Measurements from ENCODE around the gene ERC2. TPM values are rescaled to one million over a fixed set of nuclear protein-coding genes. Genes with fewer than 3 reads are reported as not detected.
"Not testable (repeated sequence)": the region's sequence is repeated elsewhere in the genome, so short reads cannot be mapped to it uniquely, and the experiment has no call there.

The ERC2 gene
- total RNA-seq, 2 donors from 2014 or later: 1.2 TPM; not detected in 1

DNA sequence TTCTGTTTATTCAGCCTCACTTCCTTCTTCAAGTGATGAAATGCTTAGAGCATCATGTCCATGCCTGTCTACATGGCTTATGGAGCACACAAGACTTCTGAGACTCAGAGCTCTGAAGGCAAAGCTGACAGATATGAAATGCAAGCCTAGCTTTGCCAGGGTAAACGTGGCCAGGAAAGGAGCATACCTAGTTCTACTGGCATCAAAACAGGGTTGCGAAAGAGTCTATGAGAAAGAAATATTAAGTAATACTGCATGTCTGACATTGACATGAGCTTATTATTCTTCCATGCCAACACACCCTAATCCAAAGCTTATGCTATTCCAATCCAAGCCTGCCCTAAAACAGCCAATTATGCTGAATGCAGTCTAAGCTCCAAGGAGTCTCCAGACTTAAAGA is 391.5 kb downstream of the ERC2 start:
- no peak for ATAC-seq (ENCODE audit: insufficient number of reproducible peaks, low FRiP score, low read depth)
- Histone ChIP-seq H3K27me3 (replicated peaks; ENCODE audit: insufficient read depth) (no peaks in the 10 kb centered on the region), H3K4me1 (ENCODE audit: control insufficient read depth in 1 of 2, low read depth in 2 of 2) (no peaks in the 10 kb centered on the region), H3K27ac (no peak overlapping the region), H3K36me3 (no peaks in the 10 kb centered on the region), H3K4me3 (no peak overlapping the region), H3K9me3 (no peaks in the 10 kb centered on the region)
- TF ChIP-seq, protein P1, sequence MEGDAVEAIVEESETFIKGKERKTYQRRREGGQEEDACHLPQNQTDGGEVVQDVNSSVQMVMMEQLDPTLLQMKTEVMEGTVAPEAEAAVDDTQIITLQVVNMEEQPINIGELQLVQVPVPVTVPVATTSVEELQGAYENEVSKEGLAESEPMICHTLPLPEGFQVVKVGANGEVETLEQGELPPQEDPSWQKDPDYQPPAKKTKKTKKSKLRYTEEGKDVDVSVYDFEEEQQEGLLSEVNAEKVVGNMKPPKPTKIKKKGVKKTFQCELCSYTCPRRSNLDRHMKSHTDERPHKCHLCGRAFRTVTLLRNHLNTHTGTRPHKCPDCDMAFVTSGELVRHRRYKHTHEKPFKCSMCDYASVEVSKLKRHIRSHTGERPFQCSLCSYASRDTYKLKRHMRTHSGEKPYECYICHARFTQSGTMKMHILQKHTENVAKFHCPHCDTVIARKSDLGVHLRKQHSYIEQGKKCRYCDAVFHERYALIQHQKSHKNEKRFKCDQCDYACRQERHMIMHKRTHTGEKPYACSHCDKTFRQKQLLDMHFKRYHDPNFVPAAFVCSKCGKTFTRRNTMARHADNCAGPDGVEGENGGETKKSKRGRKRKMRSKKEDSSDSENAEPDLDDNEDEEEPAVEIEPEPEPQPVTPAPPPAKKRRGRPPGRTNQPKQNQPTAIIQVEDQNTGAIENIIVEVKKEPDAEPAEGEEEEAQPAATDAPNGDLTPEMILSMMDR (IDR thresholded peaks at IDR 0.05): no peak
- no peak for DNase-seq (ENCODE audit: low spot score)

GRCh38 chr3:56075089-56075488 is 393.2 kb downstream of the ERC2 start:
- Histone ChIP-seq H3K4me1 (ENCODE audit: control insufficient read depth in 1 of 2, low read depth in 2 of 2) (no peaks in the 10 kb centered on the region), H3K27ac (no peak overlapping the region), H3K36me3 (no peaks in the 10 kb centered on the region), H3K27me3 (replicated peaks; ENCODE audit: insufficient read depth) (no peaks in the 10 kb centered on the region), H3K9me3 (no peaks in the 10 kb centered on the region), H3K4me3 (no peak overlapping the region)
- ATAC-seq (ENCODE audit: insufficient number of reproducible peaks, low FRiP score, low read depth) (no peak), DNase-seq (ENCODE audit: low spot score) (no peak)
- TF ChIP-seq, protein P1 (IDR thresholded peaks at IDR 0.05): no peak

DNA sequence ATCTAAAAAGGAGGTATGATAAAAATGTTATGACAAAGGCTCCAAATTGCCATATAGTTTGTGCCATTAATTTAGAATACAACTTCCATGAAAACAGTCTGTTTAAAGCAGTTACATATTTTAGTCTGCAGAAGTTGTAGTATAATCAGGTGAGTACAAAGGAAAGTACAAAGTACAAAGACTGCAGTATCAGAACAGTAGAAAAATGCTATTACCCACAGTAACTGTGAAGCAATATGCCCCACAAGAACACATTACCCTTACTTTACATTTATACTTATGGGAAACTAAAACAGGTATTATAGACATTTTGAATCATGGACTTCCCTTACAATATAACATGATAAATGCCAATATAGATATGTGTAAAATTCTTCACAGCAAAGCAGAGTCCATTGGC is 398.5 kb downstream of the ERC2 start:
- Histone ChIP-seq H3K36me3 (no peaks in the 10 kb centered on the region), H3K4me1 (ENCODE audit: control insufficient read depth in 1 of 2, low read depth in 2 of 2) (no peaks in the 10 kb centered on the region), H3K4me3 (no peak overlapping the region), H3K9me3 (no peaks in the 10 kb centered on the region), H3K27ac (no peak overlapping the region), H3K27me3 (replicated peaks; ENCODE audit: insufficient read depth) (no peaks in the 10 kb centered on the region)
- no peak for DNase-seq (ENCODE audit: low spot score)
- TF ChIP-seq, protein P1 (IDR thresholded peaks at IDR 0.05): no peak
- no peak for ATAC-seq (ENCODE audit: insufficient number of reproducible peaks, low FRiP score, low read depth)

DNA sequence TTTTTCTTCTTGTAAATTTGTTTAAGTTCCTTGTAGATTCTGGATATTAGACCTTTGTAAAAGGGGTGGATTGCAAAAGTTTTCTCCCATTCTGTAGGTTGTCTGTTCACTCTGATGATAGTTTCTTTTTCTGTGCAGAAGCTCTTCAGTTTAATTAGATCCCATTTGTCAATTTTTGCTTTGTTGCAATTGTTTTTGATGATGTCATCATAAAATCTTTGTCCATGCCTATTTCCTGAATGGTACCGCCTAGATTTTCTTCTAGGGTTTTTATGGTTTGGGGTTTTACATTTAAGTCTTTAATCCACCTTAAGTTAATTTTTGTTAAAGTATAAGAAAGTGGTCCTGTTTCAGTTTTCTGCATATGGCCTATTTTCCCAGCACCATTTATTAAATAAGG is 401.9 kb downstream of the ERC2 start:
- H3K27ac ChIP-seq; H3K9me3 ChIP-seq; ATAC-seq (ENCODE audit: insufficient number of reproducible peaks, low FRiP score, low read depth); H3K4me1 ChIP-seq (ENCODE audit: control insufficient read depth in 1 of 2, low read depth in 2 of 2); H3K4me3 ChIP-seq; H3K27me3 ChIP-seq (replicated peaks; ENCODE audit: insufficient read depth); H3K36me3 ChIP-seq; DNase-seq (ENCODE audit: low spot score): not testable (repeated sequence)

DNA sequence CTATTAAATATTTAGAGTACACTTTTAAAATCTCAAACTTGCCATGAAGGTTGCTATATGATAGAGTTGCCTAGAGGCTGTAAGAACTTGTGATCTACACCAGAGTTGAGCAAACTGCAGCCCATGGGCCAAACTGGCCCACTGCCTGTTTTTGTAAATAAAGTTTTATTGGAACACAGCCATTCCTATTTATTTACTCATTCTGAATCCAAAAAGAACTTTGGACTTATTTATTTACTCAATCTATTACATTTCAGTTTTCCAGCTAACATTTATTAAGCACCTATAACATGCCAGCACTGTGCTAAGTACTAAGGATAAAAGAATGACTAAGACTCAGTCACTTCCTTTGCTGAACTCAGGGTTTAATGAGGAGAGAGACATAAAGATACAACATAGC is 403.6 kb downstream of the ERC2 start:
- no peaks in the 10 kb centered on the region for H3K4me1 ChIP-seq (ENCODE audit: control insufficient read depth in 1 of 2, low read depth in 2 of 2)
- H3K4me3 ChIP-seq: no peak overlapping the region
- no peaks in the 10 kb centered on the region for H3K27me3 ChIP-seq (replicated peaks; ENCODE audit: insufficient read depth)
- TF ChIP-seq, protein P1 (IDR thresholded peaks at IDR 0.05): no peak
- ATAC-seq (ENCODE audit: insufficient number of reproducible peaks, low FRiP score, low read depth) (no peak), DNase-seq (ENCODE audit: low spot score) (no peak)
- H3K27ac ChIP-seq: no peak overlapping the region
- no peaks in the 10 kb centered on the region for H3K36me3 ChIP-seq
- H3K9me3 ChIP-seq: no peaks in the 10 kb centered on the region

- Histone ChIP-seq H3K9me3 (no peaks in the 10 kb centered on the region), H3K27me3 (replicated peaks; ENCODE audit: insufficient read depth) (no peaks in the 10 kb centered on the region), H3K4me3 (no peak overlapping the region), H3K4me1 (ENCODE audit: control insufficient read depth in 1 of 2, low read depth in 2 of 2) (no peaks in the 10 kb centered on the region), H3K27ac (no peak overlapping the region), H3K36me3 (no peaks in the 10 kb centered on the region)
- TF ChIP-seq, protein P1 (IDR thresholded peaks at IDR 0.05): no peak
- DNase-seq (ENCODE audit: low spot score): no peak
- ATAC-seq (ENCODE audit: insufficient number of reproducible peaks, low FRiP score, low read depth): no peak
Measured at GRCh38 chr3:56061279-56061626, 407.0 kb downstream of the ERC2 start.
